IMR-90 (cell line): ENCODE results near the gene HLA-DQB1. TPM values are rescaled to one million over a fixed set of nuclear protein-coding genes. Genes with fewer than 3 reads are reported as not detected.

Source experiments
- ATAC-seq: fragments of 200-7000 bp; cut with Tn5 transposase; 2 replicates; pipeline ENCODE4 v1.9.1; 2020; ENCODE audit warnings: low read depth, mild to moderate bottlenecking, moderate library complexity
- BruUV-seq: library from RNA; stranded (reverse); fragments of 400-500 nt; replicated peaks from 2 replicates; lab custom pipeline; 2021; lab: Mats Ljungman, UMichigan
- CTCF ChIA-PET: fragments of 300-600 bp; formaldehyde crosslinking; extraction: SDS; loops from one replicate; lab custom pipeline; 2021; ENCODE audit warnings: antibody characterized with exemption; lab: Yijun Ruan, JAX
- POLR2A ChIA-PET: fragments of 300-600 bp; sonication (Branson Sonifier 250); formaldehyde crosslinking; loops from one replicate; lab custom pipeline; 2022; ENCODE audit warnings: antibody characterized with exemption; ENCODE audit not compliant: unreplicated experiment; lab: Charles Lee
- DNase-seq: peaks from one replicate; pipeline ENCODE4 v3.0.0; 2013
- H2AFZ ChIP-seq: replicated peaks from 2 replicates; pipeline ENCODE3; 2013; ENCODE audit warnings: low read length, mild to moderate bottlenecking; ENCODE audit not compliant: poor library complexity
- H2AK5ac ChIP-seq: 2 replicates; pipeline ENCODE4 v1.6.1; 2013; ENCODE audit warnings: low read depth, low read length, inconsistent platforms
- H2AK9ac ChIP-seq: replicated peaks from 2 replicates; pipeline ENCODE3; 2013; ENCODE audit warnings: mild to moderate bottlenecking, low read depth, low read length, moderate library complexity; ENCODE audit not compliant: poor library complexity
- H2BK120ac ChIP-seq: 2 replicates; pipeline ENCODE4 v1.6.1; 2013; ENCODE audit warnings: low read depth, low read length, inconsistent platforms
- H2BK15ac ChIP-seq: 3 replicates; pipeline ENCODE4 v1.6.1; 2013; ENCODE audit warnings: low read depth, low read length, inconsistent platforms
- H2BK20ac ChIP-seq: 2 replicates; pipeline ENCODE4 v1.6.1; 2013; ENCODE audit warnings: low read depth, mild to moderate bottlenecking, inconsistent platforms, low read length, moderate library complexity
- H2BK5ac ChIP-seq: 2 replicates; pipeline ENCODE4 v1.6.1; 2013; ENCODE audit warnings: mild to moderate bottlenecking, low read depth, low read length, inconsistent platforms; ENCODE audit not compliant: poor library complexity, severe bottlenecking
- H3K14ac ChIP-seq: replicated peaks from 2 replicates; pipeline ENCODE4 v1.6.1; 2013; ENCODE audit warnings: low read depth, low read length, inconsistent platforms
- H3K18ac ChIP-seq: 2 replicates; pipeline ENCODE4 v1.6.1; 2013; ENCODE audit warnings: low read depth, low read length, control low read depth
- H3K23ac ChIP-seq: 2 replicates; pipeline ENCODE4 v1.6.1; 2013; ENCODE audit warnings: low read depth, low read length, inconsistent platforms
- H3K27ac ChIP-seq: 2 replicates; pipeline ENCODE4 v1.5.1; 2013; ENCODE audit warnings: mild to moderate bottlenecking, control low read depth, low read length; ENCODE audit not compliant: insufficient read depth
- H3K27me3 ChIP-seq: 2 replicates; pipeline ENCODE4 v1.6.1; 2013; ENCODE audit warnings: low read length; ENCODE audit not compliant: control insufficient read depth, insufficient read depth
- H3K36me3 ChIP-seq: 2 replicates; pipeline ENCODE4 v1.6.1; 2013; ENCODE audit warnings: low read length, mixed read lengths; ENCODE audit not compliant: control insufficient read depth, insufficient read depth
- H3K4ac ChIP-seq: 2 replicates; pipeline ENCODE4 v1.6.1; 2013; ENCODE audit warnings: low read depth, low read length, inconsistent platforms
- H3K4me1 ChIP-seq: 2 replicates; pipeline ENCODE4 v1.6.1; 2013; ENCODE audit warnings: low read length, mixed read lengths; ENCODE audit not compliant: control insufficient read depth, insufficient read depth
- H3K4me2 ChIP-seq: 2 replicates; pipeline ENCODE4 v1.6.1; 2013; ENCODE audit warnings: low read depth, mild to moderate bottlenecking, control low read depth, low read length, moderate library complexity
- H3K4me3 ChIP-seq: 2 replicates; pipeline ENCODE4 v1.5.1; 2013; ENCODE audit warnings: low read depth, mild to moderate bottlenecking, control low read depth, low read length, moderate library complexity; ENCODE audit not compliant: insufficient read depth
- H3K56ac ChIP-seq: 2 replicates; pipeline ENCODE4 v1.6.1; 2013; ENCODE audit warnings: low read length, inconsistent platforms; ENCODE audit not compliant: insufficient read depth; ENCODE audit errors: extremely low read depth
- H3K79me1 ChIP-seq, 2 experiments: 2 replicates each; pipeline ENCODE4 v1.6.1; 2013; ENCODE audit warnings: low read length in 2 of 2, inconsistent platforms in 1 of 2, low read depth in 1 of 2
- H3K9ac ChIP-seq: 2 replicates; pipeline ENCODE4 v1.6.1; 2013; ENCODE audit warnings: low read depth, low read length, control low read depth
- H3K9me1 ChIP-seq: 2 replicates; pipeline ENCODE4 v1.6.1; 2013; ENCODE audit warnings: low read length, inconsistent platforms; ENCODE audit not compliant: insufficient read depth
- H3K9me3 ChIP-seq: 2 replicates; pipeline ENCODE4 v1.6.1; 2013; ENCODE audit warnings: low read length; ENCODE audit not compliant: control insufficient read depth, insufficient read depth
- H4K20me1 ChIP-seq: 2 replicates; pipeline ENCODE4 v1.6.1; 2013; ENCODE audit warnings: low read length, inconsistent platforms; ENCODE audit not compliant: insufficient read depth
- H4K5ac ChIP-seq: 2 replicates; pipeline ENCODE4 v1.6.1; 2013; ENCODE audit warnings: mild to moderate bottlenecking, low read depth, low read length, control low read depth
- H4K8ac ChIP-seq, 2 experiments: 2 replicates each; pipeline ENCODE4 v1.6.1; 2013; ENCODE audit warnings: low read depth in 2 of 2, low read length in 2 of 2, control low read depth in 1 of 2, inconsistent platforms in 1 of 2
- H4K91ac ChIP-seq: 2 replicates; pipeline ENCODE4 v1.6.1; 2013; ENCODE audit warnings: low read depth, low read length, inconsistent platforms; ENCODE audit not compliant: insufficient read depth
- BHLHE40 ChIP-seq: fragments of 150-350 bp; IDR thresholded peaks from 2 replicates; pipeline ENCODE4 v1.6.1; 2016; ENCODE audit warnings: mild to moderate bottlenecking, low read depth, low read length
- CHD1 ChIP-seq: IDR thresholded peaks from 2 replicates; pipeline ENCODE4 v1.6.1; 2012; ENCODE audit warnings: low read depth, low read length, improper control_type of control experiment
- CTCF ChIP-seq: conservative IDR thresholded peaks from 2 replicates; pipeline ENCODE4 v1.5.1; 2012; ENCODE audit warnings: mild to moderate bottlenecking, low read depth, low read length, improper control_type of control experiment
- ELK1 ChIP-seq: fragments of 150-350 bp; IDR thresholded peaks from 2 replicates; pipeline ENCODE4 v1.6.1; 2016; ENCODE audit warnings: low read depth, mild to moderate bottlenecking, low read length, moderate library complexity, borderline replicate concordance
- FOS ChIP-seq: fragments of 150-350 bp; IDR thresholded peaks from 2 replicates; pipeline ENCODE4 v1.6.1; 2016; ENCODE audit warnings: low read depth, low read length
- MAFK ChIP-seq: IDR thresholded peaks from 2 replicates; pipeline ENCODE4 v1.6.1; 2012; ENCODE audit warnings: low read depth, low read length, improper control_type of control experiment
- MAZ ChIP-seq: IDR thresholded peaks from 2 replicates; pipeline ENCODE4 v1.6.1; 2012; ENCODE audit warnings: low read depth, mild to moderate bottlenecking, low read length, improper control_type of control experiment, moderate library complexity, borderline replicate concordance
- MXI1 ChIP-seq: IDR thresholded peaks from 2 replicates; pipeline ENCODE4 v1.6.1; 2012; ENCODE audit warnings: low read depth, mild to moderate bottlenecking, low read length, moderate library complexity, borderline replicate concordance
- NFE2L2 ChIP-seq: fragments of 150-350 bp; IDR thresholded peaks from 2 replicates; pipeline ENCODE4 v1.6.1; 2016; ENCODE audit warnings: low read depth, mild to moderate bottlenecking, low read length
- POLR2A ChIP-seq: IDR thresholded peaks from 2 replicates; pipeline ENCODE4 v1.6.1; 2012; ENCODE audit warnings: mild to moderate bottlenecking, low read depth, low read length
- RAD21 ChIP-seq: IDR thresholded peaks from 2 replicates; pipeline ENCODE4 v1.6.1; 2012; ENCODE audit warnings: low read length, improper control_type of control experiment
- SMC3 ChIP-seq: fragments of 150-350 bp; IDR thresholded peaks from 2 replicates; pipeline ENCODE4 v1.6.1; 2016; ENCODE audit warnings: low read depth, mild to moderate bottlenecking, antibody characterized with exemption, low read length, moderate library complexity
- WGBS, 2 experiments: methylation state at CpG; one replicate each; pipeline versions ENCODE4 v1.1.5 to v1.1.7; 2013; ENCODE audit warnings: missing lambda C conversion rate in 2 of 2; ENCODE audit not compliant: insufficient read length in 1 of 2; ENCODE audit errors: extremely low coverage in 2 of 2; 5-methylcytosine and 5-hydroxymethylcytosine counted together
- dilution Hi-C: fragments of 300-500 bp; cut with HindIII; formaldehyde crosslinking; loops from one replicate; pipeline ENCODE4 v1.14.3; 2018; ENCODE audit warnings: low sequenced_read_pairs; ENCODE audit not compliant: unreplicated experiment
- in situ Hi-C: fragments of 300-500 bp; cut with MboI; formaldehyde crosslinking; loops from 3 replicates; pipeline ENCODE4 v1.14.3; 2019; ENCODE audit warnings: low sequenced_read_pairs, inconsistent platforms, mixed read lengths
- intact Hi-C: fragments of 100-400 bp; cut with micrococcal nuclease; formaldehyde crosslinking; loops from 2 replicates; pipeline ENCODE4 v1.10.0; 2022
- polyA plus RNA-seq, 3 experiments: library from polyadenylated mRNA; depleted of rRNA; stranded (reverse); fragments of >200 nt; gene quantifications; 2 replicates each; pipeline ENCODE4 v1.2.3, GENCODE V29; 2012; ENCODE audit warnings: low replicate concordance in 1 of 3
- total RNA-seq: library from RNA; depleted of rRNA; stranded (reverse); fragments of >200 nt; gene quantifications from 2 replicates; pipeline ENCODE4 v1.2.3, GENCODE V29; 2012
- TF ChIP-seq, protein P1 (sequence below): fragments of 150-350 bp; IDR thresholded peaks from 2 replicates; pipeline ENCODE4 v1.6.1; 2017; ENCODE audit warnings: mild to moderate bottlenecking, antibody characterized with exemption, low read length, low read depth

Gene HLA-DQB1
- total and polyA plus RNA-seq, 2 of the 4 experiments (the other 2 are of a cell fraction), result not detected

DNA sequence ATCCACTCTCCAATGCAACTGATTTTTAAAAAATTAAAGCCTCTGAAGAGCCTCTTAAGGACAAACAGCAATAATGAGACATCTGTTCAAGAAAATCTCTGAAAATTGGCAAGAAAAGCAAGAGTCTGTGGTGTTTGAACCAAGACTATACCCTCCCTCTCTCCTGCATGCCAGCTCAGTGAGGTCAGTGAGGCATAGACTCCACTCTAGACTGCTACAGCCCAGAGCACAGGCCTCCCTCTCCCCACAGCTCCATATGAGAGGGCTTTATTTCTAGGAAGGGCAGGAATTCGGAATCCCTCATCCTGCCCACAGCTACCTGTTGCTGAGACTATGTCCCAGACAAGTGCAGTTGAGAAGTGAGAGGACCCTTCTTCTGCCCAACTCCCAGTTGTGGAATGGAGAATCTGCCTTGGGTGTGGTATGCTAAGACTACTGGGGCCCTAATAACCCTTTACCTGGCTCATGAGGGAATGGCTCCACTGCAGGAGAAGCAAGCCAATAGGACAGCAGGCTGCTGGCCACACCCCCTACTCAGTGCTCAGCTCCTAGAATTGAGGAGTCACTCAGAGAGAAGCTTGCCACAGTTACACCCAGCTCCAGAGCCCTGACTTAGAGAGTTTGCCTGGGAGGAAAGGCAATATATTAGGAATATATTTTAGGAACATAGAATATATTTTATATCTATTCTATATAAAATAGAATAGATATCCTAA lies 51.9 kb downstream of the HLA-DQB1 start:
- Histone ChIP-seq H3K36me3 (no peaks in the 10 kb centered on the region), H2BK120ac (no peak overlapping the region), H2BK15ac (no peak overlapping the region), H3K14ac (no peak overlapping the region), H3K56ac (no peak overlapping the region), H4K20me1 (no peaks in the 10 kb centered on the region), H4K91ac (no peak overlapping the region), H3K9me3 (no peaks in the 10 kb centered on the region), H3K27me3 (no peaks in the 10 kb centered on the region), H3K27ac (no peak overlapping the region), H3K4ac (no peak overlapping the region), H2AFZ (no peak overlapping the region), H2BK5ac (no peak overlapping the region), H2BK20ac (no peak overlapping the region), H3K4me1 (no peaks in the 10 kb centered on the region), H4K8ac (no peak overlapping the region), H2AK5ac (no peak overlapping the region), H3K4me2 (no peak overlapping the region), H3K4me3 (no peak overlapping the region), H3K79me1 (no peaks in the 10 kb centered on the region), H3K9ac (no peak overlapping the region), H2AK9ac (no peak overlapping the region), H3K18ac (no peak overlapping the region), H4K5ac (no peak overlapping the region), H3K9me1 (no peaks in the 10 kb centered on the region), H3K23ac (no peak overlapping the region)
- dilution Hi-C loops, result no loop called here
- intact Hi-C loops, result no loop called here
- no peak for ATAC-seq
- no TSS peak for BruUV-seq
- POLR2A ChIA-PET, result no interaction called here
- no peak for TF ChIP-seq SMC3
- no peak for TF ChIP-seq CTCF
- no peak for TF ChIP-seq FOS
- no peak for TF ChIP-seq NFE2L2
- no peak for TF ChIP-seq POLR2A
- TF ChIP-seq, protein P1, sequence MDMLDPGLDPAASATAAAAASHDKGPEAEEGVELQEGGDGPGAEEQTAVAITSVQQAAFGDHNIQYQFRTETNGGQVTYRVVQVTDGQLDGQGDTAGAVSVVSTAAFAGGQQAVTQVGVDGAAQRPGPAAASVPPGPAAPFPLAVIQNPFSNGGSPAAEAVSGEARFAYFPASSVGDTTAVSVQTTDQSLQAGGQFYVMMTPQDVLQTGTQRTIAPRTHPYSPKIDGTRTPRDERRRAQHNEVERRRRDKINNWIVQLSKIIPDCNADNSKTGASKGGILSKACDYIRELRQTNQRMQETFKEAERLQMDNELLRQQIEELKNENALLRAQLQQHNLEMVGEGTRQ, result no peak
- no peak for TF ChIP-seq MXI1
- TF ChIP-seq BHLHE40, result no peak
- no peak for TF ChIP-seq CHD1
- no peak for TF ChIP-seq MAFK
- TF ChIP-seq ELK1, result no peak
- no peak for TF ChIP-seq RAD21
- TF ChIP-seq MAZ, result no peak
- CTCF ChIA-PET, result no interaction called here
- in situ Hi-C loops, result no loop called here
- WGBS, 2 experiments, result no CpG with 5 or more reads among the region's 1 CpG
- DNase-seq, result no peak
